ENCODE measurements around the gene FAM174A. TPM values are rescaled to one million over a fixed set of nuclear protein-coding genes. Genes with fewer than 3 reads are reported as not detected.

Gene FAM174A
- total RNA-seq, 1 donor from 2014 or later: 4.0 TPM

GRCh38 chr5:100616981-100617380 lies 81.8 kb downstream of the FAM174A start:
- H3K27ac Mint-ChIP-seq (ENCODE audit: unreplicated experiment): no peak overlapping the region
- H3K9me3 Mint-ChIP-seq: peaks cover 4% of the 10 kb centered on the region
- no peaks in the 10 kb centered on the region for H3K27me3 Mint-ChIP-seq (ENCODE audit: low read depth)
- no peak for DNase-seq (ENCODE audit: low read depth, low spot score)
- H3K36me3 Mint-ChIP-seq (ENCODE audit: low read depth): no peaks in the 10 kb centered on the region
- no peak overlapping the region for H3K4me3 Mint-ChIP-seq
- no peaks in the 10 kb centered on the region for H3K4me1 Mint-ChIP-seq
- TF ChIP-seq, protein P1, sequence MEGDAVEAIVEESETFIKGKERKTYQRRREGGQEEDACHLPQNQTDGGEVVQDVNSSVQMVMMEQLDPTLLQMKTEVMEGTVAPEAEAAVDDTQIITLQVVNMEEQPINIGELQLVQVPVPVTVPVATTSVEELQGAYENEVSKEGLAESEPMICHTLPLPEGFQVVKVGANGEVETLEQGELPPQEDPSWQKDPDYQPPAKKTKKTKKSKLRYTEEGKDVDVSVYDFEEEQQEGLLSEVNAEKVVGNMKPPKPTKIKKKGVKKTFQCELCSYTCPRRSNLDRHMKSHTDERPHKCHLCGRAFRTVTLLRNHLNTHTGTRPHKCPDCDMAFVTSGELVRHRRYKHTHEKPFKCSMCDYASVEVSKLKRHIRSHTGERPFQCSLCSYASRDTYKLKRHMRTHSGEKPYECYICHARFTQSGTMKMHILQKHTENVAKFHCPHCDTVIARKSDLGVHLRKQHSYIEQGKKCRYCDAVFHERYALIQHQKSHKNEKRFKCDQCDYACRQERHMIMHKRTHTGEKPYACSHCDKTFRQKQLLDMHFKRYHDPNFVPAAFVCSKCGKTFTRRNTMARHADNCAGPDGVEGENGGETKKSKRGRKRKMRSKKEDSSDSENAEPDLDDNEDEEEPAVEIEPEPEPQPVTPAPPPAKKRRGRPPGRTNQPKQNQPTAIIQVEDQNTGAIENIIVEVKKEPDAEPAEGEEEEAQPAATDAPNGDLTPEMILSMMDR (conservative IDR thresholded peaks at IDR 0.05): no peak

GRCh38 chr5:100623719-100624118 lies 88.5 kb downstream of the FAM174A start:
- Mint-ChIP-seq H3K9me3 (no peaks in the 10 kb centered on the region), H3K4me1 (no peaks in the 10 kb centered on the region), H3K27me3 (ENCODE audit: low read depth) (no peaks in the 10 kb centered on the region), H3K36me3 (ENCODE audit: low read depth) (no peaks in the 10 kb centered on the region), H3K4me3 (no peak overlapping the region), H3K27ac (ENCODE audit: unreplicated experiment) (no peak overlapping the region)
- TF ChIP-seq, protein P1 (conservative IDR thresholded peaks at IDR 0.05): peak; percentile 67
- DNase-seq (ENCODE audit: low read depth, low spot score): no peak

GRCh38 chr5:100634937-100635534 lies 99.9 kb downstream of the FAM174A start:
- H3K4me1 Mint-ChIP-seq: no peaks in the 10 kb centered on the region
- no peak overlapping the region for H3K4me3 Mint-ChIP-seq
- DNase-seq (ENCODE audit: low read depth, low spot score): no peak
- TF ChIP-seq, protein P1 (conservative IDR thresholded peaks at IDR 0.05): no peak
- no peaks in the 10 kb centered on the region for H3K9me3 Mint-ChIP-seq
- no peak overlapping the region for H3K27ac Mint-ChIP-seq (ENCODE audit: unreplicated experiment)
- no peaks in the 10 kb centered on the region for H3K27me3 Mint-ChIP-seq (ENCODE audit: low read depth)
- H3K36me3 Mint-ChIP-seq (ENCODE audit: low read depth): no peaks in the 10 kb centered on the region

Measured in neural crest cell (in vitro differentiated cells).